IMR-90 (cell line): ENCODE data around the gene ADCK2. TPM values are rescaled to one million over a fixed set of nuclear protein-coding genes. Genes with fewer than 3 reads are reported as not detected.
"Not testable (repeated sequence)": the region's sequence is repeated elsewhere in the genome, so short reads cannot be mapped to it uniquely, and the experiment has no call there.

Source experiments
- ATAC-seq: fragments of 200-7000 bp; cut with Tn5 transposase; 2 replicates; pipeline ENCODE4 v1.9.1; 2020; ENCODE audit warnings: low read depth, mild to moderate bottlenecking, moderate library complexity
- BruUV-seq: library from RNA; stranded (reverse); fragments of 400-500 nt; replicated peaks from 2 replicates; lab custom pipeline; 2021; lab: Mats Ljungman, UMichigan
- CTCF ChIA-PET: fragments of 300-600 bp; formaldehyde crosslinking; extraction: SDS; loops from one replicate; lab custom pipeline; 2021; ENCODE audit warnings: antibody characterized with exemption; lab: Yijun Ruan, JAX
- POLR2A ChIA-PET: fragments of 300-600 bp; sonication (Branson Sonifier 250); formaldehyde crosslinking; loops from one replicate; lab custom pipeline; 2022; ENCODE audit warnings: antibody characterized with exemption; ENCODE audit not compliant: unreplicated experiment; lab: Charles Lee
- DNase-seq: peaks from one replicate; pipeline ENCODE4 v3.0.0; 2013
- H2AFZ ChIP-seq: replicated peaks from 2 replicates; pipeline ENCODE3; 2013; ENCODE audit warnings: low read length, mild to moderate bottlenecking; ENCODE audit not compliant: poor library complexity
- H2AK5ac ChIP-seq: 2 replicates; pipeline ENCODE4 v1.6.1; 2013; ENCODE audit warnings: low read depth, low read length, inconsistent platforms
- H2AK9ac ChIP-seq: replicated peaks from 2 replicates; pipeline ENCODE3; 2013; ENCODE audit warnings: mild to moderate bottlenecking, low read depth, low read length, moderate library complexity; ENCODE audit not compliant: poor library complexity
- H2BK120ac ChIP-seq: 2 replicates; pipeline ENCODE4 v1.6.1; 2013; ENCODE audit warnings: low read depth, low read length, inconsistent platforms
- H2BK15ac ChIP-seq: 3 replicates; pipeline ENCODE4 v1.6.1; 2013; ENCODE audit warnings: low read depth, low read length, inconsistent platforms
- H2BK20ac ChIP-seq: 2 replicates; pipeline ENCODE4 v1.6.1; 2013; ENCODE audit warnings: low read depth, mild to moderate bottlenecking, inconsistent platforms, low read length, moderate library complexity
- H2BK5ac ChIP-seq: 2 replicates; pipeline ENCODE4 v1.6.1; 2013; ENCODE audit warnings: mild to moderate bottlenecking, low read depth, low read length, inconsistent platforms; ENCODE audit not compliant: poor library complexity, severe bottlenecking
- H3K14ac ChIP-seq: replicated peaks from 2 replicates; pipeline ENCODE4 v1.6.1; 2013; ENCODE audit warnings: low read depth, low read length, inconsistent platforms
- H3K18ac ChIP-seq: 2 replicates; pipeline ENCODE4 v1.6.1; 2013; ENCODE audit warnings: low read depth, low read length, control low read depth
- H3K23ac ChIP-seq: 2 replicates; pipeline ENCODE4 v1.6.1; 2013; ENCODE audit warnings: low read depth, low read length, inconsistent platforms
- H3K27ac ChIP-seq: 2 replicates; pipeline ENCODE4 v1.5.1; 2013; ENCODE audit warnings: mild to moderate bottlenecking, control low read depth, low read length; ENCODE audit not compliant: insufficient read depth
- H3K27me3 ChIP-seq: 2 replicates; pipeline ENCODE4 v1.6.1; 2013; ENCODE audit warnings: low read length; ENCODE audit not compliant: control insufficient read depth, insufficient read depth
- H3K36me3 ChIP-seq: 2 replicates; pipeline ENCODE4 v1.6.1; 2013; ENCODE audit warnings: low read length, mixed read lengths; ENCODE audit not compliant: control insufficient read depth, insufficient read depth
- H3K4ac ChIP-seq: 2 replicates; pipeline ENCODE4 v1.6.1; 2013; ENCODE audit warnings: low read depth, low read length, inconsistent platforms
- H3K4me1 ChIP-seq: 2 replicates; pipeline ENCODE4 v1.6.1; 2013; ENCODE audit warnings: low read length, mixed read lengths; ENCODE audit not compliant: control insufficient read depth, insufficient read depth
- H3K4me2 ChIP-seq: 2 replicates; pipeline ENCODE4 v1.6.1; 2013; ENCODE audit warnings: low read depth, mild to moderate bottlenecking, control low read depth, low read length, moderate library complexity
- H3K4me3 ChIP-seq: 2 replicates; pipeline ENCODE4 v1.5.1; 2013; ENCODE audit warnings: low read depth, mild to moderate bottlenecking, control low read depth, low read length, moderate library complexity; ENCODE audit not compliant: insufficient read depth
- H3K56ac ChIP-seq: 2 replicates; pipeline ENCODE4 v1.6.1; 2013; ENCODE audit warnings: low read length, inconsistent platforms; ENCODE audit not compliant: insufficient read depth; ENCODE audit errors: extremely low read depth
- H3K79me1 ChIP-seq, 2 experiments: 2 replicates each; pipeline ENCODE4 v1.6.1; 2013; ENCODE audit warnings: low read length in 2 of 2, inconsistent platforms in 1 of 2, low read depth in 1 of 2
- H3K9ac ChIP-seq: 2 replicates; pipeline ENCODE4 v1.6.1; 2013; ENCODE audit warnings: low read depth, low read length, control low read depth
- H3K9me1 ChIP-seq: 2 replicates; pipeline ENCODE4 v1.6.1; 2013; ENCODE audit warnings: low read length, inconsistent platforms; ENCODE audit not compliant: insufficient read depth
- H3K9me3 ChIP-seq: 2 replicates; pipeline ENCODE4 v1.6.1; 2013; ENCODE audit warnings: low read length; ENCODE audit not compliant: control insufficient read depth, insufficient read depth
- H4K20me1 ChIP-seq: 2 replicates; pipeline ENCODE4 v1.6.1; 2013; ENCODE audit warnings: low read length, inconsistent platforms; ENCODE audit not compliant: insufficient read depth
- H4K5ac ChIP-seq: 2 replicates; pipeline ENCODE4 v1.6.1; 2013; ENCODE audit warnings: mild to moderate bottlenecking, low read depth, low read length, control low read depth
- H4K8ac ChIP-seq, 2 experiments: 2 replicates each; pipeline ENCODE4 v1.6.1; 2013; ENCODE audit warnings: low read depth in 2 of 2, low read length in 2 of 2, control low read depth in 1 of 2, inconsistent platforms in 1 of 2
- H4K91ac ChIP-seq: 2 replicates; pipeline ENCODE4 v1.6.1; 2013; ENCODE audit warnings: low read depth, low read length, inconsistent platforms; ENCODE audit not compliant: insufficient read depth
- WGBS, 2 experiments: methylation state at CpG; one replicate each; pipeline versions ENCODE4 v1.1.5 to v1.1.7; 2013; ENCODE audit warnings: missing lambda C conversion rate in 2 of 2; ENCODE audit not compliant: insufficient read length in 1 of 2; ENCODE audit errors: extremely low coverage in 2 of 2; 5-methylcytosine and 5-hydroxymethylcytosine counted together
- dilution Hi-C: fragments of 300-500 bp; cut with HindIII; formaldehyde crosslinking; loops from one replicate; pipeline ENCODE4 v1.14.3; 2018; ENCODE audit warnings: low sequenced_read_pairs; ENCODE audit not compliant: unreplicated experiment
- in situ Hi-C: fragments of 300-500 bp; cut with MboI; formaldehyde crosslinking; loops from 3 replicates; pipeline ENCODE4 v1.14.3; 2019; ENCODE audit warnings: low sequenced_read_pairs, inconsistent platforms, mixed read lengths
- intact Hi-C: fragments of 100-400 bp; cut with micrococcal nuclease; formaldehyde crosslinking; loops from 2 replicates; pipeline ENCODE4 v1.10.0; 2022
- polyA plus RNA-seq, 3 experiments: library from polyadenylated mRNA; depleted of rRNA; stranded (reverse); fragments of >200 nt; gene quantifications; 2 replicates each; pipeline ENCODE4 v1.2.3, GENCODE V29; 2012; ENCODE audit warnings: low replicate concordance in 1 of 3
- total RNA-seq: library from RNA; depleted of rRNA; stranded (reverse); fragments of >200 nt; gene quantifications from 2 replicates; pipeline ENCODE4 v1.2.3, GENCODE V29; 2012

The ADCK2 gene
- total and polyA plus RNA-seq, 2 of the 4 experiments (the other 2 are of a cell fraction), result 7.1 to 10.0 TPM

DNA sequence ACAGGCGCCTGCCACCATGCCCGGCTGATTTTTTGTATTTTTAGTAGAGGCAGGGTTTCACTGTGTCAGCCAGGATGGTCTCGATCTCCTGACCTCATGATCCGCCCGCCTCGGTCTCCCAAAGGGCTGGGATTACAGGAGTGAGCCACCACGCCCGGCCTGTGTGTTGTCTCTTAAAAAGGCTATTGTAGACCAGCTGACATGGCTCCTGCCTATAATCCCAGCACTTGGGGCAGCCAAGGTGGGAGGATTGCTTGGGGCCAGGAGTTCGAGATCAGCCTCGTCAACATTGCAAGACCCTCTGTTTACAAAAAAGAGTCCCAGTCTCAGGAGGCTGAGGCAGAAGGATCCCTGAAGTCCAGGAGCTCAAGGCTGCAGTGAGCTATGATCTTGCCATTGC, 21.1 kb downstream of the ADCK2 start:
- BruUV-seq, H3K4me1 ChIP-seq, H3K14ac ChIP-seq, H3K4me2 ChIP-seq, H3K27ac ChIP-seq, dilution Hi-C loops, H4K20me1 ChIP-seq, H2BK120ac ChIP-seq, H4K91ac ChIP-seq, H2AK5ac ChIP-seq, H3K36me3 ChIP-seq, H3K23ac ChIP-seq, in situ Hi-C loops, ATAC-seq, H3K56ac ChIP-seq, H4K8ac ChIP-seq, H2AK9ac ChIP-seq, H3K4ac ChIP-seq, H2BK5ac ChIP-seq, H3K4me3 ChIP-seq, DNase-seq, H2AFZ ChIP-seq, H2BK20ac ChIP-seq, H3K9me1 ChIP-seq, H3K9ac ChIP-seq, H4K5ac ChIP-seq, H3K9me3 ChIP-seq, H2BK15ac ChIP-seq, H3K27me3 ChIP-seq, POLR2A ChIA-PET, H3K18ac ChIP-seq, CTCF ChIA-PET: not testable (repeated sequence)
- peaks cover 11% of the 10 kb centered on the region in 2 experiments; a peak in 3 of 4 replicates for H3K79me1 ChIP-seq
- intact Hi-C loops, result loop anchor here (10.0 kb wide), 1 partner anchor 231 kb away; the partner anchor contains the start of gene BRAF
- 100% methylated on average over 3 of the region's 10 CpGs; no CpG with 5 or more reads in 1 of the 2 experiments for WGBS, 2 experiments
